ENCODE data around the gene ATG4B. TPM values are rescaled to one million over a fixed set of nuclear protein-coding genes. Genes with fewer than 3 reads are reported as not detected.

ATG4B gene
- total RNA-seq, 4 donors from 2014 or later: 61.8 to 146 (median 87.2) TPM

GRCh38 chr2:241655516-241656189 lies 18.2 kb downstream of the ATG4B start:
- no peak for DNase-seq (ENCODE audit: low spot score in 2 of 2)
- Histone ChIP-seq H3K27me3 (no peaks in the 10 kb centered on the region), H3K4me1 (no peaks in the 10 kb centered on the region), H3K4me3 (no peak overlapping the region), H3K36me3 (peaks cover 5 to 100% (median 9%) of the 10 kb centered on the region in 3 donors), H3K9me3 (no peaks in the 10 kb centered on the region), H3K27ac (no peak overlapping the region)
- 87 to 88% methylated on average over 17 of the region's 17 CpGs for WGBS, 2 donors
- no peak for TF ChIP-seq POLR2A (IDR thresholded peaks at IDR 0.05)
- TF ChIP-seq EP300 (IDR thresholded peaks at IDR 0.05): no peak
- TF ChIP-seq, protein P1, sequence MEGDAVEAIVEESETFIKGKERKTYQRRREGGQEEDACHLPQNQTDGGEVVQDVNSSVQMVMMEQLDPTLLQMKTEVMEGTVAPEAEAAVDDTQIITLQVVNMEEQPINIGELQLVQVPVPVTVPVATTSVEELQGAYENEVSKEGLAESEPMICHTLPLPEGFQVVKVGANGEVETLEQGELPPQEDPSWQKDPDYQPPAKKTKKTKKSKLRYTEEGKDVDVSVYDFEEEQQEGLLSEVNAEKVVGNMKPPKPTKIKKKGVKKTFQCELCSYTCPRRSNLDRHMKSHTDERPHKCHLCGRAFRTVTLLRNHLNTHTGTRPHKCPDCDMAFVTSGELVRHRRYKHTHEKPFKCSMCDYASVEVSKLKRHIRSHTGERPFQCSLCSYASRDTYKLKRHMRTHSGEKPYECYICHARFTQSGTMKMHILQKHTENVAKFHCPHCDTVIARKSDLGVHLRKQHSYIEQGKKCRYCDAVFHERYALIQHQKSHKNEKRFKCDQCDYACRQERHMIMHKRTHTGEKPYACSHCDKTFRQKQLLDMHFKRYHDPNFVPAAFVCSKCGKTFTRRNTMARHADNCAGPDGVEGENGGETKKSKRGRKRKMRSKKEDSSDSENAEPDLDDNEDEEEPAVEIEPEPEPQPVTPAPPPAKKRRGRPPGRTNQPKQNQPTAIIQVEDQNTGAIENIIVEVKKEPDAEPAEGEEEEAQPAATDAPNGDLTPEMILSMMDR (IDR thresholded peaks at IDR 0.05): no peak

DNA sequence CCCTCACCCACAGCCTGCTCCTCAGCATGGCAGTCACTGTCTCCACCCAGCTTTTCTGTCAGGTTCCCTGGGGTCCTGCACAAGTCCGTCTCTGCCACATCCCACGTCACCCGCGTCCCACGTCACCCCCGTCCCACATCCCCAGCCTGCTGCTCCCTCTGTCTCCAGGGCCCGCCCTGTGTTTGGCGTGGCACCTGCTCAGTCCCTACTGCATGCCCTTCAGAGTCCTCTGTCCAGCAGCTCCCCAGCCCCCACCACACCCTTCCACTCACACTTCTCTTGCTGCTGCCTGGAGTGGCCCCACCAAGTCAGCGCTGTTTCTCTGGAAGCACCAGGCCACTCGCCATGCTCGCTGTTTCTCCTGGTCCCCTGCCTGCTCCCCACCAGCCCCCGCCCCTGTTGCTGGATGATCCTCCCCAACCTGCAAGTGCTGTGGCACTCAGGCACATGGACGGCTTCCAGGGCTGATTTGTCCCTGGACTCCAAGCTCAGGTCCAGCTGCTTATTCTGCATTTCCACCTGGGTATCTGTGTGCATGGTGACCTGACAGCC lies 18.8 kb downstream of the ATG4B start:
- 90 to 91% methylated on average over 13 of the region's 13 CpGs for whole genome bisulfite sequencing, 2 donors
- H3K4me1 ChIP-seq: no peaks in the 10 kb centered on the region
- no peak for DNase-seq (ENCODE audit: low spot score in 2 of 2)
- H3K4me3 ChIP-seq: no peak overlapping the region
- no peak overlapping the region for H3K27ac ChIP-seq
- H3K36me3 ChIP-seq: peaks cover 5 to 100% (median 9%) of the 10 kb centered on the region in 3 donors
- no peaks in the 10 kb centered on the region for H3K27me3 ChIP-seq
- TF ChIP-seq, protein P1 (IDR thresholded peaks at IDR 0.05): no peak
- TF ChIP-seq POLR2A (IDR thresholded peaks at IDR 0.05): no peak
- no peak for TF ChIP-seq EP300 (IDR thresholded peaks at IDR 0.05)
- H3K9me3 ChIP-seq: no peaks in the 10 kb centered on the region

GRCh38 chr2:241657786-241658254 lies 20.3 kb downstream of the ATG4B start:
- Histone ChIP-seq H3K9me3 (no peaks in the 10 kb centered on the region), H3K27ac (no peak overlapping the region), H3K4me1 (no peaks in the 10 kb centered on the region), H3K27me3 (no peaks in the 10 kb centered on the region), H3K36me3 (peaks cover 3 to 100% (median 16%) of the 10 kb centered on the region in 3 donors), H3K4me3 (no peak overlapping the region)
- whole genome bisulfite sequencing, 2 donors: 83 to 93% methylated on average over 14 to 15 of the region's 15 CpGs
- no peak for TF ChIP-seq POLR2A (IDR thresholded peaks at IDR 0.05)
- TF ChIP-seq EP300 (IDR thresholded peaks at IDR 0.05): no peak
- TF ChIP-seq, protein P1 (IDR thresholded peaks at IDR 0.05): no peak
- no peak for DNase-seq (ENCODE audit: low spot score in 2 of 2)

DNA sequence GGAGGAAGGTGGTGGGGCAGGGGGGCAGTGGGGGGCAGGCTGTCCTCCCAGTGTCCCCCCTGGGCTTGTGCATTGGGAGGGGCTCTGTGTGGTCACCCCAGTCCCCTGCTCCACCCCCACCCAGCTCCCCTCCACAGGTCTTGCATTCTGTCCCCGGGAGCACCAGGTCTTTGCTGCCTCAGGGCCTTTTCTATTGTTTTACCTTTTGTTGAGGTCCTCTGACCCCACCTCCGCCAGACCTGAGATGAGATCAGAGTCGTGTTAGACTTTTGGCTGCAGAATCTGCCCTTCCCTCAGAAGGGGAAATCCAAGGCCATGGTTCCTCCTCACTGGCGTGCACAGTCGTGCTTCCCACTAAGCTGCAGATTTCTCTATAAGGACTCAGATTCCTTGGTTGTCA lies 20.8 kb downstream of the ATG4B start:
- Histone ChIP-seq H3K36me3 (peaks cover 3 to 98% (median 16%) of the 10 kb centered on the region in 3 donors), H3K4me1 (no peaks in the 10 kb centered on the region), H3K27ac (no peak overlapping the region), H3K4me3 (no peak overlapping the region), H3K27me3 (no peaks in the 10 kb centered on the region), H3K9me3 (no peaks in the 10 kb centered on the region)
- TF ChIP-seq, protein P1 (IDR thresholded peaks at IDR 0.05): no peak
- no peak for TF ChIP-seq EP300 (IDR thresholded peaks at IDR 0.05)
- no peak for TF ChIP-seq POLR2A (IDR thresholded peaks at IDR 0.05)
- 79 to 81% methylated on average over 5 of the region's 5 CpGs for WGBS, 2 donors
- DNase-seq (ENCODE audit: low spot score in 2 of 2): no peak

GRCh38 chr2:241659150-241659739 lies 21.8 kb downstream of the ATG4B start:
- no peak overlapping the region for H3K27ac ChIP-seq

More at GRCh38 chr2:241659150-241659739, 21.8 kb downstream of the ATG4B start:
- H3K36me3 ChIP-seq: peaks cover 3 to 93% (median 16%) of the 10 kb centered on the region in 3 donors
- H3K27me3 ChIP-seq: no peaks in the 10 kb centered on the region
- no peak overlapping the region for H3K4me3 ChIP-seq
- no peaks in the 10 kb centered on the region for H3K4me1 ChIP-seq
- 46 to 54% methylated on average over 25 of the region's 26 CpGs for whole genome bisulfite sequencing, 2 donors
- TF ChIP-seq POLR2A (IDR thresholded peaks at IDR 0.05) (no peak), EP300 (IDR thresholded peaks at IDR 0.05) (no peak)
- TF ChIP-seq, protein P1 (IDR thresholded peaks at IDR 0.05): peak; percentile 43 to 63 (median 52)
- H3K9me3 ChIP-seq: no peaks in the 10 kb centered on the region
- DNase-seq (ENCODE audit: low spot score in 2 of 2): peak; percentile 48 to 67
